GM12878 (cell line): ENCODE measurements around the gene GSG1L.

ENCODE experiments used
- CEBPB ChIP-seq, 2 experiments: fragments of 150-350 bp in 1 of 2; IDR thresholded peaks; 2 replicates each; pipeline ENCODE4 v1.6.1; 2012 to 2014; ENCODE audit warnings: low read depth in 2 of 2, low read length in 2 of 2, borderline replicate concordance in 1 of 2, inconsistent platforms in 1 of 2
- NFYB ChIP-seq: IDR thresholded peaks from 2 replicates; pipeline ENCODE4 v1.6.1; 2011; ENCODE audit warnings: low read depth, mild to moderate bottlenecking, low read length, improper control_type of control experiment, moderate library complexity; ENCODE audit not compliant: insufficient read depth
- RAD21 ChIP-seq: IDR thresholded peaks from 2 replicates; pipeline ENCODE4 v1.6.1; 2011; ENCODE audit warnings: mild to moderate bottlenecking, low read depth, low read length, moderate library complexity; ENCODE audit not compliant: insufficient read depth
- TF ChIP-seq, protein P1 (sequence below), 3 experiments: IDR thresholded peaks in 2 of 3; conservative IDR thresholded peaks in 1 of 3; 2 replicates each; pipeline ENCODE4 v1.5.1; 2011; ENCODE audit warnings: low read depth in 3 of 3, low read length in 3 of 3, mild to moderate bottlenecking in 3 of 3, control low read depth in 2 of 3, moderate library complexity in 2 of 3, inconsistent platforms in 1 of 3, mixed read lengths in 1 of 3; ENCODE audit not compliant: control insufficient read depth in 2 of 3, insufficient read depth in 1 of 3; ENCODE audit errors: extremely low read depth in 1 of 3

DNA sequence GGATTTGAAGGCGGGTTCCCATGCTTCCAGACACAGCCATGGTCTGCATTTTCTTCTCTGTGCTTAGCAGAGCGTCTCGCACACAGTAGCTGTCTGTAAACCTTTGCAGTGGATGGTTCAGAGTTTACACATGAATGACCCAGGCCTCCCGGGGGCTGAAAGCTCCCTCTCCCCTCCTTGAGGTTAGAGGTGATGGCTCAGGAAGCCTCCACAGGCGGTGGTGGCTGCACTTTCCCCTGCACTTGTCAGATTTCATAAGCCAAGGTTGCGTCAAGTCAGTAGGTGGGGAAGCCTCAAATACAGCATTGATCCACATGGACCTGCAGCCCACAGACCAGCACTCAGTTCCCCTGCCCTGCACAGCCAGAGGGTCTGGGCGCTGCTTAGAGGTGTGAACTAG lies 301.7 kb downstream of the GSG1L start:
- TF ChIP-seq NFYB (no peak), CEBPB (IDR thresholded peaks at IDR 0.05; ENCODE audit: borderline replicate concordance in 1 of 2, low read depth in 2 of 2, low read length in 2 of 2) (no peak), RAD21 (no peak)
- TF ChIP-seq, protein P1, sequence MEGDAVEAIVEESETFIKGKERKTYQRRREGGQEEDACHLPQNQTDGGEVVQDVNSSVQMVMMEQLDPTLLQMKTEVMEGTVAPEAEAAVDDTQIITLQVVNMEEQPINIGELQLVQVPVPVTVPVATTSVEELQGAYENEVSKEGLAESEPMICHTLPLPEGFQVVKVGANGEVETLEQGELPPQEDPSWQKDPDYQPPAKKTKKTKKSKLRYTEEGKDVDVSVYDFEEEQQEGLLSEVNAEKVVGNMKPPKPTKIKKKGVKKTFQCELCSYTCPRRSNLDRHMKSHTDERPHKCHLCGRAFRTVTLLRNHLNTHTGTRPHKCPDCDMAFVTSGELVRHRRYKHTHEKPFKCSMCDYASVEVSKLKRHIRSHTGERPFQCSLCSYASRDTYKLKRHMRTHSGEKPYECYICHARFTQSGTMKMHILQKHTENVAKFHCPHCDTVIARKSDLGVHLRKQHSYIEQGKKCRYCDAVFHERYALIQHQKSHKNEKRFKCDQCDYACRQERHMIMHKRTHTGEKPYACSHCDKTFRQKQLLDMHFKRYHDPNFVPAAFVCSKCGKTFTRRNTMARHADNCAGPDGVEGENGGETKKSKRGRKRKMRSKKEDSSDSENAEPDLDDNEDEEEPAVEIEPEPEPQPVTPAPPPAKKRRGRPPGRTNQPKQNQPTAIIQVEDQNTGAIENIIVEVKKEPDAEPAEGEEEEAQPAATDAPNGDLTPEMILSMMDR (IDR thresholded peaks at IDR 0.05 in 2 of 3, conservative IDR thresholded peaks at IDR 0.05 in 1 of 3; ENCODE audit: control insufficient read depth in 2 of 3, extremely low read depth in 1 of 3, insufficient read depth in 1 of 3, low read depth in 3 of 3, low read length in 3 of 3): no peak
